ENCODE measurements around the gene C5orf52. TPM values are rescaled to one million over a fixed set of nuclear protein-coding genes. Genes with fewer than 3 reads are reported as not detected.
"Not testable (repeated sequence)": the region's sequence is repeated elsewhere in the genome, so short reads cannot be mapped to it uniquely, and the experiment has no call there.

The C5orf52 gene
- total and polyA plus RNA-seq, 2 donors (not counting 3 experiments of a cell fraction or from before 2014, with no cell fraction given) = not detected

GRCh38 chr5:157682257-157682656, 10.9 kb downstream of the C5orf52 start:
- Histone ChIP-seq H3K36me3 (ENCODE audit: control insufficient read depth in 2 of 2, extremely low read depth in 1 of 2, insufficient read depth in 2 of 2, low read length in 2 of 2) (no peaks in the 10 kb centered on the region), H3K79me2 (ENCODE audit: control insufficient read depth, insufficient read depth, low read length) (no peaks in the 10 kb centered on the region), H3K9me3 (replicated peaks; ENCODE audit: control insufficient read depth, insufficient read depth, low read length) (no peaks in the 10 kb centered on the region), H3K9ac (replicated peaks; ENCODE audit: extremely low read depth, insufficient read depth, low read length) (no peak overlapping the region), H3K4me2 (ENCODE audit: insufficient read depth, low read length) (no peak overlapping the region), H3K4me1 (ENCODE audit: control insufficient read depth, extremely low read depth, insufficient read depth, low read length) (no peaks in the 10 kb centered on the region), H2AFZ (ENCODE audit: low read depth, low read length) (no peak overlapping the region), H3K4me3 (replicated peaks in 1 of 3; ENCODE audit: insufficient read depth in 1 of 3, low read depth in 1 of 3, low read length in 3 of 3) (no peak overlapping the region), H4K20me1 (replicated peaks; ENCODE audit: control insufficient read depth, extremely low read depth, insufficient read depth, low read length) (no peaks in the 10 kb centered on the region), H3K27me3 (ENCODE audit: control insufficient read depth in 2 of 2, insufficient read depth in 2 of 2, low read length in 2 of 2) (no peaks in the 10 kb centered on the region), H3K9me1 (replicated peaks; ENCODE audit: control insufficient read depth, extremely low read depth, insufficient read depth, low read length) (no peaks in the 10 kb centered on the region), H3K27ac (ENCODE audit: insufficient read depth, low read depth, low read length) (no peak overlapping the region)
- BruUV-seq (replicated peaks) = no TSS peak
- TF ChIP-seq FOS (IDR thresholded peaks at IDR 0.05; ENCODE audit: borderline replicate concordance, insufficient read depth, low read length) = no peak
- no peak for TF ChIP-seq EZH2 (IDR thresholded peaks at IDR 0.05; ENCODE audit: borderline replicate concordance, low read depth, low read length, severe bottlenecking)
- no peak for TF ChIP-seq POLR2A (IDR thresholded peaks at IDR 0.05; ENCODE audit: low read depth, low read length)
- no peak for TF ChIP-seq POLR2AphosphoS5 (IDR thresholded peaks at IDR 0.05; ENCODE audit: insufficient read depth, low read depth, low read length)
- TF ChIP-seq MAX (IDR thresholded peaks at IDR 0.05; ENCODE audit: insufficient read depth, insufficient read length) = no peak
- TF ChIP-seq MYC (IDR thresholded peaks at IDR 0.05; ENCODE audit: low read depth, low read length) = no peak
- TF ChIP-seq CTCF (IDR thresholded peaks at IDR 0.05; ENCODE audit: extremely low read depth in 1 of 2, insufficient read depth in 1 of 2, low read depth in 1 of 2, low read length in 2 of 2) = no peak
- no peak for TF ChIP-seq GATA2 (IDR thresholded peaks at IDR 0.05; ENCODE audit: insufficient read depth, insufficient read length, low read depth, low read length)
- no peak for TF ChIP-seq JUN (IDR thresholded peaks at IDR 0.05; ENCODE audit: borderline replicate concordance, insufficient read depth, insufficient read length, low read depth)
- intact Hi-C loops (cut with micrococcal nuclease) = no loop called here
- FAIRE-seq (no peak), DNase-seq (ENCODE audit: low read depth, low spot score) (no peak)
- ChIA-PET POLR2A (no interaction called here), CTCF (interaction anchor here (0.6 to 1.0 kb wide), 3 partner anchors 8 to 118 kb away, joined by 3 to 7 read pairs (median 3); no protein-coding TSS in a partner anchor)
- dilution Hi-C loops (cut with MboI; ENCODE audit: extremely low pct_ligation_motif_present, low sequenced_read_pairs) = no loop called here

GRCh38 chr5:157686276-157687197, 15.2 kb downstream of the C5orf52 start:
- POLR2A ChIA-PET; H2AFZ ChIP-seq (ENCODE audit: low read depth, low read length); FAIRE-seq; dilution Hi-C loops (cut with MboI; ENCODE audit: extremely low pct_ligation_motif_present, low sequenced_read_pairs); H3K27me3 ChIP-seq (ENCODE audit: control insufficient read depth in 2 of 2, insufficient read depth in 2 of 2, low read length in 2 of 2); H3K27ac ChIP-seq (ENCODE audit: insufficient read depth, low read depth, low read length); DNase-seq (ENCODE audit: low read depth, low spot score); H3K4me2 ChIP-seq (ENCODE audit: insufficient read depth, low read length); H3K79me2 ChIP-seq (ENCODE audit: control insufficient read depth, insufficient read depth, low read length); BruUV-seq (replicated peaks); H3K4me3 ChIP-seq (replicated peaks in 1 of 3; ENCODE audit: insufficient read depth in 1 of 3, low read depth in 1 of 3, low read length in 3 of 3); H4K20me1 ChIP-seq (replicated peaks; ENCODE audit: control insufficient read depth, extremely low read depth, insufficient read depth, low read length); H3K4me1 ChIP-seq (ENCODE audit: control insufficient read depth, extremely low read depth, insufficient read depth, low read length); CTCF ChIA-PET; intact Hi-C loops (cut with micrococcal nuclease); H3K9me1 ChIP-seq (replicated peaks; ENCODE audit: control insufficient read depth, extremely low read depth, insufficient read depth, low read length); H3K9ac ChIP-seq (replicated peaks; ENCODE audit: extremely low read depth, insufficient read depth, low read length); H3K9me3 ChIP-seq (replicated peaks; ENCODE audit: control insufficient read depth, insufficient read depth, low read length); H3K36me3 ChIP-seq (ENCODE audit: control insufficient read depth in 2 of 2, extremely low read depth in 1 of 2, insufficient read depth in 2 of 2, low read length in 2 of 2): not testable (repeated sequence)
